Measurements from ENCODE around the gene CFAP46.

Gene CFAP46

DNA sequence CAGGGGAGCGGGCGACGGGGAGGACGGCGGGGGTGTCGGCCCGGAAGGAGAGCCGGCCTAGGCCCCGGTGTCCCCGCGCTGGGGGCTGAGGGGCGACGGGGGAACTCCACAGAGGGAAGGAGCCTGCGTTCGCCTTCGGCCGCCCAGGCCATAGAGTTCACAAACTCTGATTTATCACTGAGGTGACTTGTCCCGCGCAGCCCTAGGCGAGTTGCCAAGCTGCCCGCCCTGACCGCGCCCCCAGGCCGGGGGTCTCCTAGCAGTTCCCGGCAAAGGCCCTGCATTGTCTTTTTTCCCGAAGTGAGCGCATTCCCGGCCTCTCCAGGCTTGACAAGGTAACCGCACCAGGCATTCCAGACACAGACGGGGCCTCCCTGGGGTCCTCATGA, 153.5 kb downstream of the CFAP46 start:
- DNase-seq (ENCODE audit: low read depth in 2 of 2): no peak

DNA sequence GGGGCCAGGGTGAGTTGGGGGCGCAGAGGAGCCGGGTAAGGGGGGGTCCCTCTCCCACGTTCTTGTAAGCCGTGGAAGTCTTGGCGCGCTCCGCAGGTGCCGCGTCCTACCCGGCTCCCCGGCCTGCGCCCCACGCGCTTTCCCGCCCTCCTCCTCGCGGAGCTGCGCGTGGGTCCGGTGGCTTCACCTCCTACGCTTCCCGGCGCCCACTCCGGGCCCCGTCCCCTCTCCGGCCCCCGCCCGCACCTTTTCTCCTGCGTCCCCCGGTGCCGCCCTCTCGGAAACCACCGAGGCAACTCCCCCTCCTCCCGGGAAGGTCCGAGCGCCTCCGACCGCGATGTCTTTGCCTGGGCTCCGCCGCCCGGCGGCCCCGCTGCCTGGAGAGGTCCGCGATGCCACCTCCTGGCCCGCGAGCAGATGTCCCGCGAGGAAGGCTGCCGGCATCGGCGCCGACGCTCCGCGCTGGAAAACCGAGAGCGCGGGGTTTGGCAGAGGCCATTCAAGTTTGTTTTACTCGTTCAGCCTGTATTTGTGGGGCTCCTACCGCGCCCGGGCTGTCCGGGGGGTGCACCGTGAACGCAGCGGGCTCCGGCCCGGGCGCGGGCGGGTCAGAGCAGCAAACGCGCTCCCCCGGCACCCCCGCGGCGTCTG, 154.1 kb downstream of the CFAP46 start:
- DNase-seq (ENCODE audit: low read depth in 2 of 2): no peak

DNA sequence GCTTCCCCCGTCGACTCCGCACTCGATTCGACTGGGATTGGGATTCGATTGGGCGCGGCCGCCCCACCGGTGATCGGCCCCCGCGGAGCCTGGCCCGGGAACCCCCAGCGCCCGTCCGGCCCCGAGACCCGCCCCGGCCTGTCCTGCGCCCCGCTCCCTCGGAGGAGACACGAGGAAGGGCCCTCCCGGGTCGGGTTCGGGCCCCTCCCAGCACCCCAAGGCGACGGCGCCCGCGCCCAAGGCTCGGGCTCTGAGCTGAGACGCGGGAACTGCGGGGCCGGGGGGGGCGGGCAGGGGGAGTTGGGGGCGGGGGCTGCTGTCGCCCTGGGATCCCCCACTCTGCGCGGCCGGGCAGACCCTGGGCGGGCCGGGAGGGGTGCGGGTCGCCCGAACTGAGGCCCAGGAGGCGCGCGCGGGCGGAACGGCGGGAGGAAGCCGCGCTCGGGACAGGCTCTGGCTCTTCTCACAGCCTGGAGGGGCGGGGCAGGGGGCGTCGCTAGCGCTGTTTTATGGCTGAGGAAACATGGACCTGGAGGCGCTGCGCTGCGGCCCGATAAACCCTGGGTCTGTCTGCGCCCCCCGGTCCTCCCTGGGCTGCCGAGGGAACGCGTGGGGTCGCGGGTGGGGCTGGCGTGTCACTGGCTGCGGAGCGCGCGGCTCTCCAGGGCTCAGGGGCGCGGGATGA, 154.7 kb downstream of the CFAP46 start:
- DNase-seq (ENCODE audit: low read depth in 2 of 2): no peak

DNA sequence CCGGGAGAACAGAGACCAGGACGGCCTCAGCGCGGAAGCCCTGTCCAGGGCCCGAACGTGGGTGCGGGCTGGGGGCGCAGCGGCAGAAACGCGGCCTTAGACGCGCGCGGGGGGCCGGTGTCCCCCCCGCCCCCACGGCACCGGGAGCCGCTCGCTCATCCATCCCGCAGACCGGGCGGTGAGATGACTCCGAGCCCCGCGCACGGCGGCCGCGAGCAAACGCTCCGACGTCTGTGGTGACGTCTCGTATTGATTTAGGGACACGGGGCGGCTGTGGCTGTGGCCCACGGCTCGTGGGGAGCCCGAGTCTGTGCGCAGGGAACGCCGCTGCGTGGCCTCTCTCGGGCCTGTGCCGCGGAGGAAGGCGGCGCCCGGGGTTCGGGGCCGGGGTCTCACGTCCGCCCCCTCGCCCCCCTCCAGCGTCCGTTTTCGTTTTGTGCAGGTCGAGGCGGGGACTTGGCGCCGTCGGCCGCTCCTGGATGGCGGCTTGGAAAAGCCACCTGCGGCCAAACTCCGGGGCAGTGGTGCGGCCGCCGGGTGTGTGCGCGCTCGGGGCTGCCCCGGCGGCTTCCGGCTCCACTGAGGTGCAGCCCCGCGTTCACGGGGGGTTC, 155.4 kb downstream of the CFAP46 start:
- DNase-seq (ENCODE audit: low read depth in 2 of 2): no peak

DNA sequence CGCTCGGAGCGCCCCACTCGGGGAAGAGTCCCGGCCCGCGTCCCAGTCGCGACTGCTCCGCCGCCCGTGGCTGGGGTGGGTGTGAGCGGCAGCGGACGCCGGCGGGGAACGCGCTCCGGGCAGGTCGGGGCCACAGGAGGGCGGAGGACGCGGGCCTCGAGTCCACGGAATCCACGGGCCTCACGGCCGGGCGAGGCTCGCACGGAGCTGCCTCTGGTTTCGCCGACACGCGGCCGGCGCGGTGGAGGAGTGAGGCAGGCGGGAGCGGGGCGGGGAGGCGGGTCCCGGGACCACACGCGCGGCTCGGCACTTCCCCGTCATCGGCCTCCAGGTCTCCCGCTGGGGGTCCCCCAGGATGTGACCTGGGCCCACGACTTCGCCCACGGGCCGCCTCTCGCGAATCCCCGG, 155.9 kb downstream of the CFAP46 start:
- no peak for DNase-seq (ENCODE audit: low read depth in 2 of 2)

DNA sequence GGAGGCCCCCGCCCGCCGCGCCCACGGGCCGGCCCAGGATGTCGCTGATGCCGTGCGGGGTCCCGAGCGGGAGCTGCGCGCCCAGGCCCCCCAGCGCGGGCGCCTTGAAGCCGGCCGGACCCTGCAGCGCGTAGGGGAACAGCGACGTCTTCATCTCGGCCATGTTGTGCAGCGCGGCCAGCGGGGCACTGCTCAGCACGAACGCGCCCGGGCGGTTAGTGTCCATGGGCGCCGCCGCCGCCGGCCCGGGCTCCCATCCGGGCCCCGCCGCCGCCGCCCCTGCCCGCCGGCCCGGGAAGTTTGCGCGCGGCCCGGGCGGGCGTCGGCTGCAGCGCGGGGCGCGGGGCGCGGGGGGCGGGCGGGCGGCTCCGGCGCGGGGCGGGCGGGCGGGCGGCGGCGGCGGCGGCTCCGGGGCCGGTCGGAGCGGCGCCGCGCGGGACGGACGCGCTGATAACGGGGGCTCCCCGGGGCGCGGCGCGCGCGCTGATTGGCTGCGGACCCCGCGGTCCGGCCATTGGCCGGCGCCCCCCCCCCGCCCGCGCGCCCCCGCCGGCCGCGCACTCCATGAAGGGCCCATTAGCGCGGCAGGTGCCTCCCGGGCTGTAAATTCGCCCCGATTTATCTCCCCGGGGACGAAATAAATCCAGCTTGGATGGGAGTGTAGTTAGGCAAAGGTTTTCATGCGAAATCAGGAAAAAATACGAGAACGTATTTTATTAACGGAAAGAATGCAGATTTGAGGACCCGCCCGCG, 156.5 kb downstream of the CFAP46 start, which contains the start of gene NKX6-2:
Gene NKX6-2 (minus strand): TSS at position 425 of the 753 bp plus-strand sequence. CDS start 199 bp downstream, at position 226.
- DNase-seq (ENCODE audit: low read depth in 2 of 2): no peak

DNA sequence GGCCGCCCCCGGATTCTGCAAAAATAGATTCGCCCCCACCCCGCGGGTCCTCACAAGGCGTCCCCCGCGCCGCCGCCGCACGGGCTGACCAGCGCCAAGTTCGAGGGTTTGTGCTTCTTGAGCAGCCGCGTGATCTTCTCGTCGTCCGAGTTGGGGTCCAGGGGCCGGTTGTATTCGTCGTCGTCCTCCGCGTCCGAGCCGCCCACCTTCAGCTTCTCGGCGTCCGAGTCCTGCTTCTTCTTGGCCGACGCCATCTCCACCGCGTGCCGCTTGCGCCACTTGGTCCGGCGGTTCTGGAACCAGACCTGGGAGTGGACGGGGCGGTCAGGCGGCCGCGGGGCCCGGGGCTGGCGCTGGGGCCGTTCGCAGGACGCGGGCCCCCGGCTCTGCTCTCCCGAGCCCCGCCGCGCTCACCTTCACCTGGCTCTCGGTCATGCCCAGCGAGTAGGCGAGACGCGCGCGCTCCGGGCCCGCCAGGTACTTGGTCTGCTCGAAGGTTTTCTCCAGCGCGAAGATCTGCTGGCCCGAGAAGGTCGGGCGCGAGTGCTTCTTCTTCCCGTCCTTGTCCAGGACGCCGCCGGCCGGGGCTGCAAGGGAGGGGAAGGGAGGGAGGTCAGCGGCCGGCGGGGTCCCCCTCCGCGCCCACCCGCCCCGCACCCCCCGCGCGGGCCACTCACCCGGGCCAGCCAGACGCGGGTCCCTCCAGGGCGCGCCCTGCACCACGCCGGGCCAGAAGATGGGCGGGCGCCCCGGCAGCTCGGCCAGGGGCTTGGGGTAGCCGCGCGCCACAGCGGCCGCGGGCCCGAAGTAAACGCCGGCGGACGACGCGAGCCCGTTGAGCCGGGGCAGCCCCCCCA, 157.3 kb downstream of the CFAP46 start:
- DNase-seq (ENCODE audit: low read depth in 2 of 2): no peak

DNA sequence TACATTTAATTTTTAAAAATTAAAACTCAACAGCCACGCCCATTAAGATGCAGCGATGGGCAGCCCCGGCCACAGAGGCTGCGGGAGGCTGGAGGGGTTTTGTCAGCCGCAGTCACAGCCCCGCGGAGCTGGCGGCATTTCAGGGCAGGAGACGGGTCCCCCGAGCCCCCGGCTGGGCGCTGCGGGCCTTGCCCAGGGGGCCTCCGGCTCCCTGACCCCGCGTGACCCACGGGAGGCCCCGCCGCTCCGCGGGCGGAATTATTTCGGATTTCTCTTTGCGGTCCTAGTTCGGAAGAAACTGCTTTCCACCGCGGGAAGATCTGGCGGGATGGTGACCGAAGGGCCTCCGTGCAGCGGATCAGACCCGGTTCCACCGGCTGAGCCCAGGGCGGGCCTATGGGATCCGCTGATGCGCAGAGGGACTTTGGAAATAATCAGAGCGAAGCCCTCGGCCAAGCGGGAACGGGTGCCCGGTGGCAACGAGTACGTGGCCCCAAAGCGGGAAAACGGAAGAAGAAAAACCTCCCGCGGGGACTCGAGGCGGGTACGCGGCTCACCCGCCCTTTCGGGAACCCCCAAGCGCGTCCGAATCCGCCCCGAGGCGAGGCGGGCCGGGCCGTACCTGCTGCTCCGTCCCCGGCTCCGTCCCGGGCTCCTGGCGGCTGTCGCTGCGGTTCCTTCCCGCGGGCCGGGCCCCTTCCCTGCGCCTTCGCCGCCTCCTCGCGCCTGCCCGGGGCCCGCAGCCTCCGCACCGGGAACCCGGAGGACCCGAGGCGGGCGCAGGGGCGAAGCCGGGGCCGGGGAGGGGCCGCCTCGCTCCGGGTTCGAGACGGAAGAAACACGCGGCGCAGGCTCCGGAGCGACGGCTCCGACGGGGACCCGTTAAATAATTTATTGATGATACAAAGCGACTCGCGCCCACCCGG, 158.2 kb downstream of the CFAP46 start:
- no peak for DNase-seq (ENCODE audit: low read depth in 2 of 2)

DNA sequence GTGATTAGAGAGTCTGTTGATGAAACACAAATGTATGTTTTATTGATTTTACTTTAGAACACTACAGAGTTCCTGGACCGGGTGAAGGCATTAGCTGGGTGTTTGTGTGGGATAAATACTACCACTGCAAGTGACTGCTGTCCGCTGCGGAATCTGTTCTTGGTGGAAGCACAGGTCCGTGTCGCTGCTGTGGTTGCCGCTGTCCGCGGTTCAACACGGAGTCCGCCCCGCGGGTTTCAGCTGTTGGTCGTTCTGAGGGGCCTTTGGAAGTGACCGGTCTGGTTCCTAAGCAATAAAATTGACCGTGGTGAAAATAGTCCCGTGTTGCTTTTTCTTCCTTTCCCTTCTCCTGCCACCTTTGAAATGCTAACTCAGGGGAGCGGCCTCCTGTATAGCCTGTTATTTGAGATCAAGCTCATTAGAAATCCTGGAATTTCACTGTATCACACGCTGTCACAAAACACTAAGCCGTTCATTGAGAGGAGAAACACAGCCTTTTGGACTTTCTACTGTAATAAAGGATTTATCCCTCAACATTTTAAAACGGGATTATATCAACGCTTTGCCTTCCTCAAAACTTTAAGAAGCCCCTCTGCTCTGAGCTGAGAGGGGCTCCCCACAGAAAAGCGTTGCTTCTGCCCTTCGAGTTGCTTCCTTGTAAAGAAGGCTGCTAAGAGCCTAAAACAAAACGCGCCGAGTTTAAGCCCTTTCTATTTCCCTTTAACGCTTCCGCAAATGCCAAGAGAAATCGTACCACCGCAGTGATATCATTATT, 159.0 kb downstream of the CFAP46 start:
- DNase-seq (ENCODE audit: low read depth in 2 of 2): no peak

DNA sequence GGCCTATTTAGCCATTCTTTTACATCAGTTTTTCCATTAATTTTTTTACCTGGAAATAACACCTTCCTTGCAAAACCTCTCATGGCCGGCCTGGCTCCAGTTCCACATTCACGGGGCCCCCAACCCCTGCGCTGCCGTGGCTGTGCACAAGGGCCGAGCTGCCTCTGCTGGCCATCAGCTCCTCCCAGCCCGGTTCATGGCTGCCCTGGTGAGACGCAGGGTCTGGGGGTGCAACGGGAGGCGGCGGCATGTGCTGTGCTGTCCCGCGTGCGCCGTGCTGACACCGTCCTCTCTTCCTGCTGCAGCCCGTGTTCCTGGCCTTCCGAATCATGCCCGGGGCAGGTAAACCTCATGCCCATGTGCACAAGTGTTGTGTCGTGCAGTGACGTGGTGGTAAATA, 160.8 kb downstream of the CFAP46 start:
- DNase-seq (ENCODE audit: low read depth in 2 of 2): no peak

DNA sequence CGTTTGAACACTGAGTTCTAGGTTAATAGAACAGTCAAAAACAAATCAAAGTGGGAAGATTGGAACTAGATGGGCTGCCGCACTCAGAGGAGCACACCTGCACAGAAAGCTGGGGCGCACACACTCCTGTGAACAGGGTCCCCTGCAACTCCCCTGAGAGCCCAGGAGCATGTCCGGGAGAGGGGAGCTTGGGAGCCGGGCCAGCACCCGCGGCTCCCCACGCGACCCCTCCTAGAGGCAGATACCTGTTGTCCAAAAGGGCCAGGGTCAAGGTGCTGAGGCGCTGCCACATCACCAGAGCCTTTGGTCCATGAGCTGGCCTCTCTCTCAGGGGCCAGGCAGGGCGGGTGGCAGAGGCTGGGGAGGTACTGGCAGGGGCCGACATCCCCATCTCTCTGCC, 162.0 kb downstream of the CFAP46 start:
- no peak for DNase-seq (ENCODE audit: low read depth in 2 of 2)

DNA sequence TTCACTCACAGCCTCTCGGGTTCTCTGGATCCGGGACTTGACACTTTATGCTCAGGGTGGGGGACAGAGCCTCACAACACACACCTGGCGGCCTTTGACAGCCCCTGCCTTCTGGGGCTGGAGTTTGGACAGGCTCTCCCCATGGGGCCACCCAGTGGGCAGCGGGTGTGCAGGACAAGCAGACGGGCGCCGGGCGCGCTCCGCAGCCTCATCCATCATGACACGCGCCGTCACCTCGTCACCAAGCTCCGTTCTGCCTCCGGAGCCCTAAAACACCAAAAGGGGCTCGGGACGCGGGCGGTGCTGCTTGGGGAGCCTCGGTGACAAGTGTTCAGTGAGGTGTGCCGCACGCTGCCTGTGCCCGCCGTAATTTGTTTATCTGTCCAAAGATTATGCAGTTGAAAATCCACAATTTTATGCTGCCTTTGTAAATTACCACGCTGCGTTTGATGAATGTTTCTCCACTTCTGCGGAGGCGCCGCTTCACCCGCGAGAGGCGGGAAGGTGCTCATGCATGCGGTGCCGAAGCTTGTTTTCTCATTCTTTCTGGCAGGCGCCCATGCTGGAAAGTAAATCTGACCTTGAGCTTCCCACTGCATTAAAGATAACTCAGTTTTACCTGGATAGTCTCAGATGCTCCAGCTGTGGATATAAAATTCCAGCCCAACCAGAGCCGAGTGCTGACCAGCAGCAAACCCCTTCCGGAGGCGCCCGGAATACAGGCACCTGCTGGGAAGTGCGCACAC, 162.6 kb downstream of the CFAP46 start:
- DNase-seq (ENCODE audit: low read depth in 2 of 2): no peak

DNA sequence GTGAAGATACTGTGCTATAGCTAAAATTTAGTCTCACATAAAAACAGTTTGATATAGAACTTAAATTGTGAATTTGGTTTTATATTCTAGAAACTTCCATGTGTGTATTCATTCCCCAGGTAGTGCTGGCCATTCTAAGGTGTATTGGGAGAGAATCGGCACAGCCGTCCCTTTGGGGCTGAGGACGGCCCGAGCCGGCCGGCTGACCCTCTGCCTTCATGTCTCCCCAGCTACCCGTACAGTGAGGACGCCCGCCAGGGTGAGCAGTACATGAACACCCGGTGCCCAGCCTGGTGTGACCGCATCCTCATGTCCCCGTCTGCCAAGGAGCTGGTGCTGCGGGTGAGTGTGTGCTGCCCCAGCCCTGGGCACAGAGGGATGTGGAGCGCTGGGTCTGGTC, 164.9 kb downstream of the CFAP46 start:
- DNase-seq (ENCODE audit: low read depth in 2 of 2): no peak

DNA sequence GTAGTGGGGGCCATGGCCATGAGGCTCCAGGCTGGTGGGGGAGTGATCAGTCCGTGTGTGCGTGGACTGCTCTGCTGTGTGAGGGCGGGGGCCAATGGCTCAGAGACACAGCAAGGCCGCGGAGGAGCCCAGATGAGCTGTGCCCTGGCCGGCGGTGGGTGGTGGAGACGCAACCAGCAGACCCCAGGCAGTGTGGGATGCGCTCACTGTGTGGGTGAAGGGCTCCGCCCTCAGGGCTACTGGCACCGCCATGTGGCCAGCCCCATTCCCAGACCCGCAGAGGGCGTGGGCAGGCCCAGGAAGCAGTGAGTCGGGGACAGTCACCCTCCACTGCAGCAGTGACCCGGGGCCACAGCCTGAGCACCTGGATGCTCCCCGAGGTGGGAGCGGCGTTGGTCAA, 165.5 kb downstream of the CFAP46 start:
- no peak for DNase-seq (ENCODE audit: low read depth in 2 of 2)

DNA sequence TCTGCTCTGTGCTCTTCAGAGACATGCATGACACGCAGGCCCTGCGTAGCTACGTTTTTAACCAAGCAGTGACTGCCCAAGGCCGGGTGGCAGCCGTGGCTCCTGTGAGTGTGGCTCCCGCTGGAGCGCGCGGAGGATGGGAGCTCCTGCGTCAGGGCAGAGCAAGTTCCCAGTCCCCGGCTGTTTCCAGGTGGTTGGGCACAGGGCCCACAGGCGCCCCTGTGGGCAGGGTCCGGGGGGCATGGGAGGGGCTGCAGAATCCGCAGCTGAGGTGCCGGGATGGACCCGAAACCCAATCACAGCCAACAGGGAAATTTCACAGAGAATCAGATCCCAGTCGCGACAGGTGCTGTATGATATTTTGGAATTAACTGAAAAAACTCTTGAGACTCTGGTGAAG, 166.2 kb downstream of the CFAP46 start:
- no peak for DNase-seq (ENCODE audit: low read depth in 2 of 2)

DNA sequence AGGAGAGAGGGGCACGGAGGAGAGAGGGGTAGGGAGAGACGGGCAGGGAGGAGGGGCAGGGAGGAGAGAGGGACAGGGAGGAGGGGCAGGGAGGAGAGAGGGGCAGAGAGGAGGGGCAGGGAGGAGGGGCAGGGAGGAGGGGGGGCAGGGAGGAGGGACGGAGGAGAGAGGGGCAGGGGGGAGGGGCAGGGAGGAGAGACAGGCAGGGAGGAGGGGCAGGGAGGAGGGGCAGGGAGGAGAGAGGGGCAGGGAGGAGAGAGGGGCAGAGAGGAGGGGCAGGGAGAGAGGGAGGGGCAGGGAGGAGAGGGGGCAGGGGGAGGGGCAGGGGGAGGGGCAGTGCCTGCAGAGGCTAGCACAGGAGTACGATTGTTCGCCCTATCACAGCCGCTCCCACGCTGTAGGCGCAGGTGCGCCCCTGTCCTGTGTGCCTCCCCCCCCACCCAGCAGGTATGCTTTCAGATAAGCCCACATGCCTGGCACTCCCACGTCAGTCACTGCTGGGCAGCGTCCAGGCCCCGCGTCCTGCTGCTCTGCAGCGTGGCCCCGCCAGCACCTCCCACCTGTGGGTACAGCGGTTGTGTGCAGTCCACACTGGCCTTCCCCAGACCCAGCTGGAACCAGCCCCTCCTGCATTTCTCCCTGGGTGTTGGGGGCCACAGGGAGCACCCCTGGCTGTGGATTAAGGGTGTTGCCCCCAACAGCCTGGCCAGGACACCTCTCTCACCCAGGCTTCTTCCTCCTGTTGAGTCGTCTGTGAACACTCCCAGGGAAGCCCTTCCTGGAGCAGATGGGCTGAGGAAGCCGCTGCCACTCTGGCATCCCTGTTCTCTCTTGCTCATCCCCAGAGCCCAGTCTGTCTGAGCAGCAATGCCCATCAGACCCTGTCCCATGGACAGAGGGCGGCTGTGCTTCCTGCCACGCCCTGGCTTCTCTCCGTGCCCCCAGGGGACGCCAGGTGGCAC, 167.2 kb downstream of the CFAP46 start:
- DNase-seq (ENCODE audit: low read depth in 2 of 2): no peak

DNA sequence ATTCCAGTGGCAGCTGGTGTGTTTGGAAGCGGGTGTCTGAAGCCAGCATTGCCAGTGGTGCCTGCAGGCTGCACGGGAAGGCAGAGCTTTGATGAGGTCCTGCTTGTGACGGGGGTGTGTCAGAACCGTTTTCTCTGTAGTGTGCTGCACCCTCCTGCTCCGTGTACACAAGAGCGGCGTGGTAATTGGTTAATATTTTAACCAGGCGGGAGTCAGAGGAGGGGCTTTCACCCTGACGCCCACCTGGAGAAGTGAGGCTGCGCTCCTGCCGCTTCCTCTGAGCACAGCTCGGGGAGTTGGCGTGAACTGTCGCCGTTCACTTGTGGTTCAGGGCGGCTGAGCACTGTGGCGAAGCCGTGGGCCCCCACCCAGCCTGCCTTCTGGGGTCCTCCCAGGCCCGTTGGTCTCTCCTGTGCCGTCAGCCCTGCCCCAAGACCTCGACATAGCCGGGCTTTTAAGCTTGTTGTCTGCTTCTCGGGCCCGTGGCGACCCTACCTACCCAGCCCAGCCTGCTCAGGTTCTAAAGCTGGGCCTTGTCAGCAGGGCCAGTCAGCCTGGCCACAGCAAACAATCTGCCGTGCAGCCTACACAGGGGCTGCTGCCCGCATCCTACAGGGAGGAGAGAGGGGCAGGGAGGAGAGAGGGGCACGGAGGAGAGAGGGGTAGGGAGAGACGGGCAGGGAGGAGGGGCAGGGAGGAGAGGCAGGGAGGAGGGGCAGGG, 168.0 kb downstream of the CFAP46 start:
- DNase-seq (ENCODE audit: low read depth in 2 of 2): no peak

Measured in stimulated activated CD4-positive, alpha-beta T cell treated with anti-CD3 and anti-CD28 coated beads, Interleukin-1b, Interleukin-23, amount 100 ng/mL, for 4 hours (primary cell).